ENCODE data around the gene MCC.

GRCh38 chr5:113108485-113108884 lies 379.8 kb downstream of the MCC start:
- TF ChIP-seq CTCF (IDR thresholded peaks at IDR 0.05; ENCODE audit: insufficient read depth, low read depth, low read length) = no peak
- no peak for TF ChIP-seq EZH2 (IDR thresholded peaks at IDR 0.05; ENCODE audit: insufficient read depth, low read length)
